ENCODE data around the gene SCAMP4.

Gene SCAMP4

GRCh38 chr19:1905110-1905862, at the start of gene SCAMP4, which contains the start of gene ADAT3:
TSS of gene SCAMP4 (plus strand) at chr19:1905399. CDS start at chr19:1915020, 9,621 bp downstream.
TSS of gene ADAT3 (plus strand) at chr19:1905399. CDS start at chr19:1912048, 6,649 bp downstream.
- FAIRE-seq, result peak; percentile 92

- no peak for FAIRE-seq
Observed at GRCh38 chr19:1855828-1856255, 49.4 kb upstream of the SCAMP4 start.

- no peak for FAIRE-seq
Observed at GRCh38 chr19:1856345-1856697, 48.9 kb upstream of the SCAMP4 start.

- FAIRE-seq, result no peak
Observed at GRCh38 chr19:1856698-1857603, 48.2 kb upstream of the SCAMP4 start.

GRCh38 chr19:1857648-1858326, 47.4 kb upstream of the SCAMP4 start:
- FAIRE-seq, result no peak

- FAIRE-seq, result no peak
Observed at GRCh38 chr19:1858412-1859081, 46.7 kb upstream of the SCAMP4 start.

GRCh38 chr19:1859331-1859781, 45.8 kb upstream of the SCAMP4 start:
- no peak for FAIRE-seq

- no peak for FAIRE-seq
Observed at GRCh38 chr19:1860042-1860775, 45.0 kb upstream of the SCAMP4 start.

- FAIRE-seq, result no peak
Observed at GRCh38 chr19:1860821-1861598, 44.2 kb upstream of the SCAMP4 start.

- FAIRE-seq, result no peak
Observed at GRCh38 chr19:1861599-1862031, 43.6 kb upstream of the SCAMP4 start.

GRCh38 chr19:1862068-1862423, 43.2 kb upstream of the SCAMP4 start:
- FAIRE-seq, result no peak

GRCh38 chr19:1862424-1863327, 42.5 kb upstream of the SCAMP4 start:
- FAIRE-seq, result no peak

- FAIRE-seq, result no peak
Observed at GRCh38 chr19:1863328-1863637, 41.9 kb upstream of the SCAMP4 start, which contains the start of gene KLF16. TSS of gene KLF16 (minus strand) at chr19:1863579. CDS start at chr19:1863497, 82 bp downstream.

GRCh38 chr19:1863638-1864479, 41.3 kb upstream of the SCAMP4 start:
- no peak for FAIRE-seq

- no peak for FAIRE-seq
Observed at GRCh38 chr19:1864480-1865171, 40.6 kb upstream of the SCAMP4 start.

- no peak for FAIRE-seq
Observed at GRCh38 chr19:1865172-1866010, 39.8 kb upstream of the SCAMP4 start.

- FAIRE-seq, result no peak
Observed at GRCh38 chr19:1866693-1867348, 38.4 kb upstream of the SCAMP4 start.
